HEK293T (cell line): ENCODE results near the gene OS9.

Source experiments
- BHLHE40 ChIP-seq: fragments of 450-650 bp; IDR thresholded peaks from 2 replicates; pipeline ENCODE4 v1.6.1; 2016; ENCODE audit warnings: mild to moderate bottlenecking, moderate library complexity, borderline replicate concordance
- FOXM1 ChIP-seq: fragments of 450-650 bp; IDR thresholded peaks from 2 replicates; pipeline ENCODE4 v1.6.1; 2017; ENCODE audit warnings: mild to moderate bottlenecking, borderline replicate concordance
- LEF1 ChIP-seq: fragments of 450-650 bp; IDR thresholded peaks from 2 replicates; pipeline ENCODE4 v1.6.1; 2017; ENCODE audit warnings: mild to moderate bottlenecking, borderline replicate concordance
- NFRKB ChIP-seq: fragments of 450-650 bp; IDR thresholded peaks from 2 replicates; pipeline ENCODE4 v1.6.1; 2016; ENCODE audit warnings: mild to moderate bottlenecking, moderate library complexity
- SUZ12 ChIP-seq: fragments of 450-650 bp; IDR thresholded peaks from 2 replicates; pipeline ENCODE4 v1.6.1; 2016; ENCODE audit warnings: mild to moderate bottlenecking
- TARDBP ChIP-seq: fragments of 450-650 bp; IDR thresholded peaks from 2 replicates; pipeline ENCODE4 v1.6.1; 2016

- TF ChIP-seq FOXM1: no peak
- no peak for TF ChIP-seq NFRKB
- no peak for TF ChIP-seq TARDBP
- TF ChIP-seq BHLHE40: no peak
- TF ChIP-seq SUZ12: no peak
- no peak for TF ChIP-seq LEF1
Measured at GRCh38 chr12:57770734-57771133, 76.8 kb downstream of the OS9 start.
